ENCODE measurements around the gene CDKN2AIPNL. TPM values are rescaled to one million over a fixed set of nuclear protein-coding genes. Genes with fewer than 3 reads are reported as not detected.

Gene CDKN2AIPNL
- total RNA-seq, 1 experiment from 2014 or later: 38.2 TPM

DNA sequence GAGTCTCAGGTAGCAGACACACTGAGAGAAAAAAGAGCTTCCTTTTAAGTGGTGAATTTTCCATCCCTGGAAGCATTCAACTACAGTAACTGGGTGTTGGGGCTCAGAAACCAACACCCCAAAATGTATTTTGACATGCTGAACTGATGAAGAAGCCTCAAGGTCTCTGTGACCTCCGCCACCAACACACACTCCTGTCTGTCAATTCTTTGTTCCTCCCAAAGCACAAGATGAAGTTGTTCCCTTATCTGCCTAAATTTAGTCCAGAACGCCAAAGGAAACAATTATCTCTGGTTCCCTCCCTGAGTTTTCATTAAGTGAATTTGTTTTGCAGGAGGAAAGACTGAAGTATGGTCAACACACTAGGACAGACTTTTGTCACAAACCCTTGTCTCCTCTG is 1.4 kb upstream of the CDKN2AIPNL start:
- H3K27ac ChIP-seq (ENCODE audit: low read length): no peak overlapping the region
- H3K4me2 ChIP-seq (ENCODE audit: low read length): no peak overlapping the region
- BruUV-seq (replicated peaks): no TSS peak
- no peaks in the 10 kb centered on the region for H3F3A ChIP-seq (ENCODE audit: low read length, unreplicated experiment)
- POLR2A ChIA-PET (ENCODE audit: unreplicated experiment): interaction anchor here (0.6 kb wide), 1 partner anchor 89 kb away, joined by 4 read pairs; no protein-coding TSS in a partner anchor
- ATAC-seq (no peak), DNase-seq (no peak)
- no peak overlapping the region for H3K4me3 ChIP-seq (ENCODE audit: low read length)
- no peaks in the 10 kb centered on the region for H3K9me3 ChIP-seq (ENCODE audit: low read length)
- H3K4me1 ChIP-seq (ENCODE audit: insufficient read depth, low read length): peaks cover 24% of the 10 kb centered on the region; the same call in 1 of the 2 replicates
- H2AFZ ChIP-seq (ENCODE audit: low read length): no peak overlapping the region
- H3K79me2 ChIP-seq (ENCODE audit: low read length): peaks cover 32% of the 10 kb centered on the region
- no peaks in the 10 kb centered on the region for H3K9me2 ChIP-seq (replicated peaks; ENCODE audit: low read length)
- H3K36me3 ChIP-seq (ENCODE audit: low read depth, low read length): no peaks in the 10 kb centered on the region
- TF ChIP-seq EZH2 (IDR thresholded peaks at IDR 0.05; ENCODE audit: low read length, unreplicated experiment): no peak
- no peak overlapping the region for H3K9ac ChIP-seq (ENCODE audit: low read length)
- no peaks in the 10 kb centered on the region for H4K20me1 ChIP-seq (ENCODE audit: low read length)
- intact Hi-C loops (cut with micrococcal nuclease): loop anchor here (5.0 kb wide), 1 partner anchor 54 kb away; no protein-coding TSS in a partner anchor
- H3K27me3 ChIP-seq (ENCODE audit: low read length): no peaks in the 10 kb centered on the region
- CTCF ChIA-PET: no interaction called here

DNA sequence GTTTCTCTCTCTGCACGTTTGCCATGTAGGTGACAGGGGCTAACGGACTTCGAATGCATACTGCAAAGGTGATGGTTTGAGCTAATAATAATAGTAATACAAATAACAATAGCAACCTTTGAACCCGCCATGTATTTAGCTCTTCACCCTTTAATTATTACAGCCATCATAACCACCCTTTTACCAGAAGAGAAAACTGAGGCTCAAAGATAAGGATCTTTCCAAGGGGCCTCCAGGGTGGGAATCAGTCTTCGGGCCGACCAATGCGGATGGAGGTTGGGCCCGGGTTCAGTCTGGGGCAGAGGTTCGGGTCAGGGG is 494 bp downstream of the CDKN2AIPNL start:
- no peak for DNase-seq
- Histone ChIP-seq H3K9me2 (replicated peaks; ENCODE audit: low read length) (no peaks in the 10 kb centered on the region), H3K27ac (ENCODE audit: low read length) (peak overlapping the region; percentile 16; the same call in 1 of the 2 replicates), H3K4me1 (ENCODE audit: insufficient read depth, low read length) (peaks cover 24% of the 10 kb centered on the region; the same call in 1 of the 2 replicates), H3K36me3 (ENCODE audit: low read depth, low read length) (no peaks in the 10 kb centered on the region), H3K27me3 (ENCODE audit: low read length) (no peaks in the 10 kb centered on the region), H4K20me1 (ENCODE audit: low read length) (no peaks in the 10 kb centered on the region), H3K79me2 (ENCODE audit: low read length) (peaks cover 32% of the 10 kb centered on the region), H3K9ac (ENCODE audit: low read length) (peak overlapping the region; percentile 88), H3K4me3 (ENCODE audit: low read length) (peak overlapping the region; percentile 96), H3K4me2 (ENCODE audit: low read length) (peak overlapping the region; percentile 99), H3K9me3 (ENCODE audit: low read length) (no peaks in the 10 kb centered on the region), H3F3A (ENCODE audit: low read length, unreplicated experiment) (no peaks in the 10 kb centered on the region), H2AFZ (ENCODE audit: low read length) (peak overlapping the region; percentile 92; the same call in 1 of the 2 replicates)
- no peak for ATAC-seq
- intact Hi-C loops (cut with micrococcal nuclease): loop anchor here (2.0 to 5.0 kb wide), 3 partner anchors 18 to 116 kb away; no protein-coding TSS in a partner anchor
- TF ChIP-seq EZH2phosphoT487 (IDR thresholded peaks at IDR 0.05; ENCODE audit: borderline replicate concordance, low read length): no peak
- no peak for TF ChIP-seq CTCF (conservative IDR thresholded peaks at IDR 0.05; ENCODE audit: low read depth, low read length)
- no peak for TF ChIP-seq EZH2 (IDR thresholded peaks at IDR 0.05; ENCODE audit: low read length, unreplicated experiment)
- BruUV-seq (replicated peaks): TSS peak; percentile 80
- ChIA-PET POLR2A (ENCODE audit: unreplicated experiment) (interaction anchor here (0.7 kb wide), 2 partner anchors 34 to 203 kb away, joined by 3 to 7 read pairs; no protein-coding TSS in a partner anchor), CTCF (interaction anchor here (1.1 kb wide), 1 partner anchor 95 kb away, joined by 5 read pairs; no protein-coding TSS in a partner anchor)

- Histone ChIP-seq H3K79me2 (ENCODE audit: low read length) (peaks cover 32% of the 10 kb centered on the region), H3K9ac (ENCODE audit: low read length) (peak overlapping the region; percentile 88), H4K20me1 (ENCODE audit: low read length) (no peaks in the 10 kb centered on the region), H3F3A (ENCODE audit: low read length, unreplicated experiment) (no peaks in the 10 kb centered on the region), H3K36me3 (ENCODE audit: low read depth, low read length) (no peaks in the 10 kb centered on the region; the same call in 1 of the 2 replicates), H3K4me1 (ENCODE audit: insufficient read depth, low read length) (peaks cover 24% of the 10 kb centered on the region; the same call in 1 of the 2 replicates), H3K4me2 (ENCODE audit: low read length) (peak overlapping the region; percentile 99), H3K9me3 (ENCODE audit: low read length) (no peaks in the 10 kb centered on the region), H2AFZ (ENCODE audit: low read length) (0 out of 2 replicates have a peak overlapping the region, but pooled peaks have one; percentile 92), H3K27ac (ENCODE audit: low read length) (no peak overlapping the region), H3K9me2 (replicated peaks; ENCODE audit: low read length) (no peaks in the 10 kb centered on the region), H3K27me3 (ENCODE audit: low read length) (no peaks in the 10 kb centered on the region), H3K4me3 (ENCODE audit: low read length) (peak overlapping the region; percentile 96)
- BruUV-seq (replicated peaks): no TSS peak
- TF ChIP-seq CTCF (conservative IDR thresholded peaks at IDR 0.05; ENCODE audit: low read depth, low read length) (no peak), EZH2phosphoT487 (IDR thresholded peaks at IDR 0.05; ENCODE audit: borderline replicate concordance, low read length) (no peak), EZH2 (IDR thresholded peaks at IDR 0.05; ENCODE audit: low read length, unreplicated experiment) (no peak)
- CTCF ChIA-PET: interaction anchor here (1.1 kb wide), 1 partner anchor 95 kb away, joined by 5 read pairs; no protein-coding TSS in a partner anchor
- no peak for DNase-seq
- POLR2A ChIA-PET (ENCODE audit: unreplicated experiment): no interaction called here
- ATAC-seq: no peak
- intact Hi-C loops (cut with micrococcal nuclease): loop anchor here (2.0 to 5.0 kb wide), 3 partner anchors 18 to 116 kb away; no protein-coding TSS in a partner anchor
These were observed 859 bp downstream of the CDKN2AIPNL start for GRCh38 chr5:134410822-134411221.

All from PC-3 (cell line).